GM19372 (cell line): ENCODE results near the gene PCBP4.
A peak's percentile ranks its signal among the peaks of the same experiment; 100 is the strongest.

Source experiments
- ATAC-seq: cut with Tn5 transposase; IDR thresholded peaks from one replicate; pipeline ENCODE4 v1.9.1; 2021; ENCODE audit warnings: mild to moderate bottlenecking, low read depth, moderate library complexity; ENCODE audit not compliant: unreplicated experiment

The PCBP4 gene

DNA sequence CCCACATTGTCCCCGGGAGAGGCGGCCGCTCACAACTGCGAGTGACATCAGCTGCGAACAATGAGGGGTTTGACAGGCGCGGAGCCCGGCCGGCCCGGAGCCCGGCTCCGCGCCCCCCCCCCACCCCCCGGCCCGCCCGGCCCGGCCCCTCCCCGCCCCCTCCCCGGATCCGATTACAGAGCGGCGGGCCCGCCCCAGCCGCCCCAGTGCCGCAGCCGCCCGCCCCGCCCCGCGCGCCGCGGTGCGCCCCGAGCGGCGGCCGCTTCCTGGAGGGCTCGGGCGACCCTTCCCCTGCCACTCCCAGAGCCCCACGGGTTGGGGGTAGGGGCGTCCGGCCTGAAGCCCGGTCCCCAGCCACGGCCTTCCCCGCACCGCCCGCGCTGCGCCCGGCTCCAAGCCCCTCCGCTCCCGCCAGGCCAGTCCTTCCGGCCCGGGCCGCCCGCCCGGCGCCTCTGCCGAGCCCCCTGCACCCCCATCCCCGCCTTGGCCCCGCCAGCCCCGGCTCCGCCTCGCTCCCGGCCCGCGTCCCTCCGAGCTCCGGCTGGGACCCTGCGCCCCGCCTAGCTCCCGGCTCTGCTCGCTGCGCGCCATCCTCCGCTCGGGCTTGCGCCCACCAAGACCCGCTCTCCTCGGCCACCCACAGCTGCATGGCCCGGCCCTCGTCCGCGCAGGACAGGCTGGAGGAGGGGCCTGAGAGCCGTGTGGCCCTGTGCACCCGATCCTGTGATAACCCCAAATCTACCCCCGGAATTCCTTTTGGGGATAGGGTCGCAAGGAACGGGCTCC is at the start of gene PCBP4:
TSS of gene PCBP4 (minus strand) at position 71 of the 786 bp plus-strand sequence. CDS start 6,214 bp downstream, outside the sequence.
- peak; percentile 60 for ATAC-seq

DNA sequence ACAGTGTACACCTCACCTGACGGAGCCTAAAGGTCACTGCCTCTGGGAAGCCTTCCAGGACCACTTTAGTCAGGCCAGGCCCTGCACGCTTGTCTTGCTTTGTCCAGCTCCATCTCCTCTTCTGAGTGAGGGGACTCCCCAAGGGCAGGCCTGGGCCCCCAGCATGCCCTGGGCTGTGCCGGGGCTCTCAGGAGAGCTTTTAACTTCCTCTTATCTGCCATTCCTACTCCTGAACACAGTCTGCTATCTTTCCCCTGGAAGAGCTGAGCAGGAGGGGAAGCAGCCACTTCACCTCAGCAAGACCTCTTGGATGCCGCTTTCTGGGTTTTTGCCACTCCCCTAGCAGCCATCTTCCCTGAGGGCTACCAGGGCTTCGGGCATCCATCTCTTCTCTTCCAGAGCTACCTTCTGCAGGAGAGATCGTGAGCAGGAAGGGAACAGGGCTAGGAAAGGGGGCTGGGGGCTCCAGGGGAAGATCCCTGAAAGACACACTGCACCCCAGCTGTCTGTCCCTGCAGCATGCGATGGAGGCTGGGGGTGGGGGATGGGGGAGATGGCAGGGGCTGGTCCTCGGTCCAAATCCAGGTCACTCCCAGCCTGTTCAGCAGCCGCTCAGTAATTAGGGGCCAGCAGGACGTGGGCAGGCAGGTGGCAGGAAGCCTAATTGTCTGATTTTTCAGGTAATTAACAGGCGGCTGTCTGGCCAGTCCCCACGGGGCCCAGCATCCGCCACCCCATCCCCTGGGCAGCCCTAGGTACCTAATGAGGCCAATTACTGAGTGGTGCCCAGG is 48.4 kb upstream of the PCBP4 start:
- no peak for ATAC-seq

DNA sequence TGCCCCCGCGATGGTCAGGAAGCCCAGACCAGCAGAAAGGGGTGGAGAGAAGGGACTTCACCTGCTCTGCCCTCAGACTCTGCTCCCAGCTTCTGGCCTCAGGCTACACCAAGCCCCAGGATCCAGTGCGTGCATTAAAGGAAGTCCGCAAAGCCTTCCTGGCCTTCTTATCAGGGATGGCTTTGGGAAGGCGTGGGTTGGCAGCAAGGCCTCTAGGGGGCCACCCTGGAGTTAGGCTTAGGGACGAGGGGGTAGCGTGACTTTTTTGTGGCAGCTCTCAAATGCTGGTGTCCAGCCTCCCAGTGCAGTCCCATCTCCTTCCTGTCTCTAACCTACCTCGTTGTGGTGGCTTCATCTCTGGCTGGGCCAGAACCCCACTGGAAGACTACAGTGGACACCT is 47.4 kb upstream of the PCBP4 start:
- ATAC-seq = no peak

DNA sequence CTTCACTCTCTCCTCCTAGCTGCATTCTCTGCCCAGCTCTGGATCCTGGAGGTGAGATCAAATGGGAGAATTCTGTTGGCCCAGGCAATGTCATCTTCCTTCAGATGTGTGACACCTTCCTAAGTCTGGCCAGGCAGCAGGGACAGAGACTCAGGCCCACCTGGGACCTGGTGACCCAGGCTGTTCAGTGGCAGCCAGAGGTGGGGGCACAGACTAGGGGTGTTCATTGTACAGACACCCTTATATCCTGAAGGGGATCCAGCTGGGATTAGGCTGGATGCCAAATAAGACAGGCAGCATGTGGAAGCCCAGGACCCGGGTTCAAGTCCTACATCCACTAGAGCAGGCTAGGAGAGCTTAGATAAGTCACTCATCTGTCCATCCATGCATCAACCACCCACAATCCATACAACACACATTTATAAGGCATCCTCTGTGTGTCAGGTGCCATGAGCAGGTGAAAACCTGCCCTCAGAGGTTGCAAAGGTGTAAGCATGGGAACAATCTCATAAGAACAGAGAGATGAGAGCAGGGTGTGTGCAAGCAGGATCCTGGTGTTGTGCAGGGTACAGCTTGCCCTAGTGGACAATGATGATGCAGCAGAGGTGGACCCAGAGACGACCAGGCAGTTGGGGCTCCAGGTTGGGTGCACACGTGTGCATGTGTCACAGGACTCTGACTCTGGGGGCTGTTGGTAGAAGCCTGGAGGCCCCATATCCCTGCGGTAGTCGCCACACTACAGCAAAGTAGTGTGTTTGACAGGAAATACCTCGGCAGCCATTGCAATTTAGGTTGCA is 46.7 kb upstream of the PCBP4 start:
- no peak for ATAC-seq

DNA sequence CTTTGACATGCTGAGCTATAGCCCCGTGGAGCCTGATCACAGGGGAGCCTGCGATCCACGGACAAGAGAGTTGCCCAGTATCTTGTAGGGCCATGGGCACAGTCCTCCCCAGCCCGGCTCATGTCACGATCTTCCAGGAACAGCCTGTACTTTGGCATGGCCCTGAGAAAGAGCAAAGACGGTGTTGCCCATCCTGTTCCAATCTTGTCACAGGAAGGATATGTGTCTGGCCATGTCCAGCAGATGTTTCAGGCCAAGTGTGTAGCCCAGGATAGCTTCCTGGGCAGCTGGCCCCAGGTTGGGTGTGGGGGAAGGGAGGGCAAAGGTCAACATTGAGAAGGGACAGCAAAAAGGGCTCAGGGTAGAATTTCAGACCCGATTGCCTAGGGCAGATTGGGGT is 45.4 kb upstream of the PCBP4 start:
- ATAC-seq = no peak

DNA sequence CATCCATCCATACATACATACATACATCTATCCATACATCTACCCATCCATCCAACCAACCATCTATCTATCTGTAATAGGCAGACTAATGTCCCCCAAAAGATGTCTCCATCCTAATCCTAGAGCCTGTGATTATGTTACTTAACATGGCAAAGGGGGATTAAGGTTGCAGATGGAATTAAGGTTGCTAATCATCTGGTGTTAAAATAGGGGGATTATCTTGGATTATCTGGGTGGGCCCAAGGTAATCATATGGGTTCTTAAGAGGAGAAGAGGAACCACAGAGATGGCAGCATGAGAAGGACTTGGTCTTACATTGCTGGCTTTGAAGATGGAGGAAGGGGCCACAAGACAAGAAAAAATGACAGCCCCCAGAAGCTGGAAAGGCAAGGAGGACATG is 43.2 kb upstream of the PCBP4 start:
- ATAC-seq = no peak

DNA sequence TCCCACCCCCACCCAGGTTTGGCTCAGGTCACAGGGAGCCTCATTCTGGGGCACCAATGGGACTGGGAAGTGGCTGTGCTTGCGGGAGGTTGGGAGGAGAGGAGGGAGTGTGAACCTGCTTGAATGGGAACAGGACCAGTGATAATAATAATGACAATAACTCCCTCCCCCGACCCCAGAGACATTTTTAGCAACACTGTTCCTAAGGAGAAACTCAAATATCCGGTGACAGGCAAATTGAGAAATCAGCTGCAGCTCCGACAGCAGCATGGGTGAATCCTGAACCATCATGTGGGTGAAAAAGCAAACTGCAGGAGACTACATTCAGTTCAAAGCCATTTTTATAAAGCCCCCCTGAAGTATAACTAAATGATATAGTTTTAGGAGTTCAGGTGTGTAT is 40.0 kb upstream of the PCBP4 start:
- ATAC-seq = no peak

DNA sequence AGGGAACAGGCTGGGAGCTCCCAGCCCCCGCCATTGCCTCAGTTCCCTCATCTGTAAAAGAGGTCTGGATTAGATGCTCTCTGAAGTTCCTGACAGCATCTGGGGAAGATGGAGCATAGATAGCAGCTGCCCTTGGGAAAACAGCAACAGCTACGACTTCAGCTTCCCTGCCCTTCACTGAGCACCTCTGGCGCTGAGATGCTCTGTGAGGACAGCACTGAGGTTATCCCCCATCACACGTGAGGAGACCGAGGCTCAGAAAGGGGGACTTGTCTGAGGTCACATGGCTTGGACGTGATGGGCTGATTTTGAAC is 39.5 kb upstream of the PCBP4 start:
- no peak for ATAC-seq

DNA sequence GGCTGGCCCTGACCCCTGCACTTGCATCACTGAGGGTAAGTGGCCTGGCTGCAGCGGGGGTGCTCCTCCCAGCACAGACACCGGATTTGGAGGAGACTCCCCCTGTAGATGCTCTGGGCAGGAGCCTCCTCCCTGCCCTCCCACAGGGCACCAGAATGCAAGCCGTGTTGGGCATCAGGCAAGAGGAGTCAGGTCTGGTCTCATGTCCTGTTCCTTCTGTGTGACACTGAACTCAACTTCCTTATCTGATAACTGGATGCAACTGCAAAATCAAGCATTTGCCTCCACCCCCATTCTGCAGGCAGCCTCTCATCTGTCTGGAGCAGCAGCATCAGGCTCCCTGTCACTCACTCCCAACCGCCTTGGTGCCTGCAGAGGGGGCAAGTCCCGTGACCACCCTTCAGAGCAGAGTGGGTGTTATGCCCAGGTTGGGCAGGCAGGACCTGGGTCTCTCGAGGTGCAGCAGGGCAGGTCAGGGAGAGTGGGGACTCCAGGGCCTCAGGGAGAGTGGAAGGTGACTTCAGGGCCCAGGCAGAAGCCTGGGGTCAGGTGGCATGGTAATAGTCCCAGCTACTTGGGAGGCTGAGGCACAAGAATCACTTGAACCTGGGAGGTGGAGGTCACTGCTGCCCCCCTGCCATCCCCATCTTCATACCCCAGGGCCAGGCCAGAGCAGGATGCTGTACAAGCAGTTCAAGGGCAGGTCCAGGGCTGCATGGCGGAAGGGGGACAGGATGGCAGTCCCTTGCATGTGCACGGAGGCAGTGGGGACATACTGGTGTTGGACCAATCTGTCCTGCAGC is 39.0 kb upstream of the PCBP4 start:
- ATAC-seq = no peak

DNA sequence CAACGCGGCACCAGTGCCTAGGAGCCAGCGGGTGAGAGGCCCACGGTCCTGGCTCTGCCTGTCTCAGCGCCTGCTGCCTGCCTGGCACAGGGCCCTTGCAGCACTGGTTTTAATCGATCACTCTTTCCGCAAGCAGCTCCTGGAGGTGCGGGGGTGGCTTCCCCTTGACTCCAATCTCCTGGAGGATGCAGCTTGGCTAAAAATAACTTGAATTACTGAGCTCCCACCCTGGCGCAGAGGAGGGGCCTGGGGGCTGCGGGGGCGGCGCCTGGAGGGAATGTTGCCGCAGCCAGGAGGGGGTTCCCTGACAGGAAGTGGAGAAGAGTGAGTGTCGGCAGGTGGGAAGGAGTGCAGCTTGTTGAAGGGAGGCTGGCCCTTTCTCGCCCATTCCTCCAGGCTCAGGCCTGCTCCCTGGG is 38.3 kb upstream of the PCBP4 start:
- ATAC-seq = no peak

DNA sequence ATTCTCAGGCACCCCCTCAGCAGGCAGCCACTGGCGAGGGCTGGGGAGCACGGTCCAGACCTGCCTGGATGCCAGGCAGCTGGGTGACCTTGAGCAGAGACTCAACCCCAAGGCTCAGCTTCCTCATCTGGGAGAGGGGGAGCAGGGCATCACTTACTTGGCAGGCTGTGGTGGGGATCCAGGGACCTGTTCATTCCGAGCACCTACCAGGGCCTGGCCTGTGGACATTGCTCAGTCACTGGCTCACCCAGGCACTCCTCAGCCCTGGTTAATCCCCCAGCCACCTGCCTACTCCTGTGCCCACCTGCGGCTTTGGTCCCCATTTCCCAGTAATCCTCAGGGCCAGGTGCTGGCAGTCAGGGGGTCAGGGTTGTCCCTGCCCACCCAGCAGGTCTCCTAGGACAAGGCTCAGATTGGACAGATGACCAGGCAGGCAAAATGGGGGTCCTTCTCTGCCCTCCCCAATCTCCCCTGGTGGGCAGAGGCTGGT is 37.7 kb upstream of the PCBP4 start:
- ATAC-seq = no peak

DNA sequence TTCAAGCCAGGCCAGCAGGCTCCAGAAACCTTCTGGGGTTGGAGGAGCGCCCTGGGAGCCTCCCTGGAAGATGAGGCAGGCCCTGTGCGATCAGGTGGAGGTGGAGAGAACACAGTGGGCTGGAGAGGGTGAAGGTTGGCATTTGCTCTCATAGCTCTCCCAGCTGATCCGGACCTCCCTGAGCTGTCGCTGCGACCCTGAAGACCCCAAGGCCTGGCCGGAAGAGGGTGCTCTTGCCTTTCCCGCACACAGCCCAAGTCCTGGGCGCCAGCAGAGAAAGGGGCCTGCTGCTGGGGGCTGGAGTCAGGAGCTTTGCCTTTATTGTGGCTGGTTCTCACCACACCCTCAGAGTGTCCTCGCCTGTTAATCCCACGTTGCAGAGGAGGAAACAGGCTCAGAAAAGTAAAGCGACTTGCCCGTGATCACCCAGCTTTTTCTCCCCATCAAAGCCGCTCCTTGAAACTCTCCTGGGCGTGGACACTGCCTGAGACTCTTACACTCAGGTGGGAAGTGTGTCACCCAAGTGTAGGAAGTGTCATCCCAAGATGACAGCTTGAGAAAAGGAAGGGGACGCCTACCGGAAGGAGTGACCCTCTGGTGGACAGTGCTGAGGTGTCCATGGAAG is 37.0 kb upstream of the PCBP4 start:
- no peak for ATAC-seq

DNA sequence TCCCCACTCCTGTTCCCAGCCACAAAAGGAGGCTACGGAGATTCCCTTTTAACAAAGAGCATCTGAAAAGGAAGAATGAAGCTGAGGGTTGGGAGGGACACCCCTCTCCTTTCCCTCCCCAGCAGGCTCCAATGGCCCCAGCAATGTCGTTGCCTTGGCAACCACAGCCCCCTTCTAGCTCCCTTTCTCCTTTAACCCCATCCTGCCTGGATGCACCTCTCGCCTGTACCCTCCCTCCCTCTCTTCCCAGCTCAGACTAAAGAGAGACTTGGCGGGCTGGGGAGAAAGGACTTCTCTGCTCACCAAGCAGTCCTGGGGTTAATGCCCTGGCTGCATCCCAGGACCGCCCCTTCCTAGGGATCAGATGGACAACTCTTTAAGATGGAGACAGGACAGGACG is 35.5 kb upstream of the PCBP4 start:
- no peak for ATAC-seq

DNA sequence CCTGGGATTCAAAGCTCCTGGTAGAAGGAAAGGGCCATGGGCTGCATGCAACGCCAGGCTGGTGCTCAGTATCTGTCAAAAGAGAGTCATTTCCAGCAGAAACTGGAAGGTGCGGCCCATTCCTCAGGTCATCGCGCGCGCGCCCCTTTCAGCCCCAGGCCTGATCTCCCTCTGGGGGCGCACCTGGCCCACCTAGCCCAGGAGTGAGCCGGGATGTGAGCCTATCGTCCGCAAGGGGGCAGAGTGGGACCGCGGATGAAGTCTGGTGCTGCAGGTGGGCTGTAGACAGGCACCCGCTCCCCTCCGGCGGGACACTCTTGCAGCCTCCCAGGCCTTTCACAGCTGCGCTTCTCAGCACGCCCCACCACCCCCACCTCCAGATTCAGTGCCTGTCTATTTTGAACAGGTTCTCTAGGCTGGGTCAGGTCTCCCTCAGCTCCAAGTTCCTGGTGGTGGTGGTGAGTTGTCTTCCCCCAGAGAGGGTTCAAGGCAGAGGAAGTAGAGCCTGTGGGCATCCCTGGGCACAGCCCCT is 34.3 kb upstream of the PCBP4 start:
- ATAC-seq = peak; percentile 78

DNA sequence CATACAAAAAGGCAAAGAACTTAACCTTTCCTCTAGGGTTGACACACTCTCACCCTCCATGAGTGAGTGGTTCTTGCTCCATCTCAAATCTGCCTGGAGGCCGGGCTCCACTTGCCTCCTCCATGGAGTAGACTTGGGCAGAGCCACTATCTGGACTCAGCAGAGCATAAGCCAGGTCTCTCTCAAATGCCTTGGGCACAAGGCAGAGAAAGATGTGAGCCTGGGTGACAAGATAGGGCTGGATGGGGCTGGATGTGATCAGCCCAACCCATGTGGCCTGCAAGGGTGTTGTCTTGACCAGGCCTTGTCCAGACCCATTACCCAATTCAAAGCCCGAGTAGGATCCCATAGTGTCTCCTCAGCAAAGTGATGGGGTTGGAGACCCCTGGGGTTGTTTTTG is 32.6 kb upstream of the PCBP4 start:
- no peak for ATAC-seq

DNA sequence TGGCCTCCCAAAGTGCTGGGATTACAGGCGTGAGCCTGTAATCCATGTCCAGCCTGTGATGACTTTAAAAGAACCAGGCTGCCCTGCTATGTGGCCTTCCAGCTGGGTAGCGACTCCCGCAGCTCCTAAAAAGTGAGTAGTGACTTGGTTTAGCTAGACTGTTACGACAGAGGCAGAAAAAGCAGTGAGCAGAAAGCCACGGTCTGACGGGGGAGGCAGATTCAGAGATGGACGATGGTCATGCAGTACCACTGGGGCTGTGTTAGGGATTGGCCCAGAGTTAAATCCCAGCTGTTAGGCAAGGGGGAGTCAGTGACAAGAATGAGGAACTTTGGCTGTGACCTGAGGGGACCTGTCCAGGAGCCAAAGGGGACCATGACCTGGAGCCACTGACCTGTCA is 31.5 kb upstream of the PCBP4 start:
- no peak for ATAC-seq

DNA sequence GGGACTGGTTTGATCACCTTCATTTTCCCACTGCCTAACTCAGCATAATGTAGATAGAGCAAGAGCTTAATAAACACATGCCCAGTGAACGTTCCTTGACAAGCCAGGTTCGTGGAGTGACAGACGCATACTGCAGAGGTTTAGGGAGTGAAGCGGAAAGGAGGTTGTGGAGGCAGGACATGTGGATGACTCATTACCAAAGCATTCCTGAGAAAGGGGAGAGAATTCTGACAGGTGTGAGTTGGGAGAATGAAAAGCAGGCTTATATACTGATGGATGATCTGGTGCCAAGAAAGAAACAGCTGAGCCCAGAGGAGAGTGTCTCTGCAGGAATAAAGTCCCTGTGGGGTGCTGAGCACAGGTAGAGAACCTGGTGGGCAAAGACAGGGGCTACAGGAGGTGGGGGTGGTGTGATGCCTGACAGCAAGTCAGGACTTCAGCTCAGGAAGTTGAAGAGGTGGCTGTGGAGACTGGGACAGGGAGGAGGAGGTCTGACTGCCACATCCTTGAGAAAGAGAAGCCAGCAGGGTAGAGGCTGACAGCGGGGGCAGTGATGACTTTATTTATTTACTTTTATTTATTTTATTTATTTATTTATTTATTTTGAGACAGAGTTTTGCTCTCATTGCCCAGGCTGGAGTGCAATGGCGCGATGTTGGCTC is 30.8 kb upstream of the PCBP4 start:
- ATAC-seq = no peak

DNA sequence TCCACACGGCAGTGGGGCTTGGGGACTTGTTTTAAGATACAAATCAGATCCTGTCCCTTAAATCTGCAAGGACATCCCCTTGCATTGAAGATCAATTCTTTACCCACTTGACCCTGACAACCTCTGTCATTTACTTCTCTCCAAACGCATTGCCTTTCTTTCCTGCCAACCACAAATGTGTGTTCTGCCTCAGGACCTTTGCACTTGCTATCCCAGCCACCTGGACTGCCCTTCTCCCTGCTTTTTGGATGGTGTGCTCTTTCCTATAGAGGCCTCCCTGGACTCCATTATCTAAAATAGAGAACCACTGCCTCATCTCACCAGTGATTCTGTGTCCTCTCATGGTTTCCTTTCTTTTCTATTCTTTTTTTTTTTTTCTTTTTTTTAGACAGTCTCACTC is 29.9 kb upstream of the PCBP4 start:
- no peak for ATAC-seq
